Gastroesophageal sphincter (tissue), 4 donors: ENCODE data around the gene PHOX2B. TPM values are rescaled to one million over a fixed set of nuclear protein-coding genes. Genes with fewer than 3 reads are reported as not detected.
"Not testable (repeated sequence)": the region's sequence is repeated elsewhere in the genome, so short reads cannot be mapped to it uniquely, and the experiment has no call there.

Experiments
- ATAC-seq: fragments of 150-250 bp; one replicate; pipeline ENCODE4 v1.9.1; 2016; ENCODE audit warnings: mild to moderate bottlenecking, moderate library complexity
- H3K27ac ChIP-seq, 4 donors: fragments of 200-600 bp; sonication (generic) in 3 of 4; 1 replicate in 3 of 4; 2 replicates in 1 of 4; pipeline ENCODE4 v1.5.1; 2016 to 2019
- H3K27me3 ChIP-seq: fragments of 200-600 bp; sonication (generic); one replicate; pipeline ENCODE4 v1.5.1; 2019
- H3K36me3 ChIP-seq, 2 donors: fragments of 200-600 bp; sonication (generic); one replicate each; pipeline ENCODE4 v1.5.1; 2019; ENCODE audit warnings: control low read depth in 1 of 2
- H3K4me1 ChIP-seq, 3 donors: fragments of 200-600 bp; sonication (generic); 1 replicate in 2 of 3; 2 replicates in 1 of 3; pipeline ENCODE4 v1.5.1; 2016 to 2019; ENCODE audit warnings: control low read depth in 2 of 3
- H3K4me3 ChIP-seq, 2 donors: fragments of 200-600 bp; sonication (generic); one replicate each; pipeline ENCODE4 v1.5.1; 2019; ENCODE audit warnings: mild to moderate bottlenecking in 1 of 2, moderate library complexity in 1 of 2
- H3K9me3 ChIP-seq, 3 donors: fragments of 200-600 bp; sonication (generic); one replicate each; pipeline ENCODE4 v1.5.1; 2017 to 2019; ENCODE audit warnings: control low read depth in 2 of 3
- EP300 ChIP-seq: sonication (generic); formaldehyde crosslinking; IDR thresholded peaks from one replicate; pipeline ENCODE4 v1.6.1; 2017; ENCODE audit warnings: antibody characterized with exemption, mild to moderate bottlenecking
- POLR2A ChIP-seq, 2 donors: fragments of 450-650 bp; IDR thresholded peaks; one replicate each; pipeline ENCODE4 v1.6.1; 2017; ENCODE audit warnings: antibody characterized with exemption in 2 of 2, mild to moderate bottlenecking in 2 of 2, moderate library complexity in 1 of 2
- POLR2AphosphoS5 ChIP-seq: sonication (generic); formaldehyde crosslinking; IDR thresholded peaks from one replicate; pipeline ENCODE4 v1.6.1; 2017; ENCODE audit warnings: antibody characterized with exemption
- WGBS, 2 donors: methylation state at CpG; one replicate each; pipeline ENCODE4 v1.1.5; 2018; ENCODE audit warnings: low coverage in 1 of 2; 5-methylcytosine and 5-hydroxymethylcytosine counted together
- total RNA-seq, 4 donors: library from RNA; depleted of rRNA; stranded (reverse); fragments of >200 nt; gene quantifications; one replicate each; pipeline ENCODE4 v1.1.0, GENCODE V29; 2016
- TF ChIP-seq, protein P1 (sequence below), 4 experiments: fragments of 200-600 bp in 2 of 4; fragments of 450-650 bp in 2 of 4; sonication (generic) in 1 of 4; IDR thresholded peaks; one replicate each; pipeline ENCODE4 v1.5.1; 2017 to 2019; ENCODE audit warnings: antibody characterized with exemption in 4 of 4, mild to moderate bottlenecking in 2 of 4, moderate library complexity in 2 of 4

PHOX2B gene
- total RNA-seq, 4 donors from 2014 or later: 0.67 TPM; not detected in 3

DNA sequence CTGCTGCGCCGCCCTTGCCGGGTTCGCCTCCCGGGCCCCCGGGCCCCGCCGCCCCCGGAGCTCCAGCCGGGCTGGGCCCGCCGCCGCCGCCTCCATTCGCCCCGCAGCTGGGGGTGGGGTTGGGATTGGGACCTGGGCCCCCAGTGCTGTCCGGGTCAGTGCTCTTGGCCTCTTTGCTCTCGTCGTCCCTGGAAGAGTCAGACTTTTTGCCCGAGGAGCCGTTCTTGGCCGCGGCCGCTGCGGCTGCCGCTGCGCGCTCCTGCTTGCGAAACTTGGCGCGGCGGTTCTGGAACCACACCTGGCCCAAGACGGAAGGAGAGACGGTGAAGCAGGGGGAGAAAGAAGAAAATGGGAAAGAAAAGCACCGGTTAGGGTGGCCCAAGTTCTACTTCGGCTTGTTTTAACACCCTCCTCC is 2.5 kb downstream of the PHOX2B start:
- Histone ChIP-seq H3K27ac (no peak overlapping the region), H3K9me3 (peaks cover 0 to 11% (median 0%) of the 10 kb centered on the region in 3 donors), H3K4me3 (no peak overlapping the region), H3K36me3 (no peaks in the 10 kb centered on the region), H3K4me1 (peaks cover 0 to 29% (median 0%) of the 10 kb centered on the region in 3 donors), H3K27me3 (peaks cover 96% of the 10 kb centered on the region)
- no peak for TF ChIP-seq POLR2A (IDR thresholded peaks at IDR 0.05)
- TF ChIP-seq, protein P1, sequence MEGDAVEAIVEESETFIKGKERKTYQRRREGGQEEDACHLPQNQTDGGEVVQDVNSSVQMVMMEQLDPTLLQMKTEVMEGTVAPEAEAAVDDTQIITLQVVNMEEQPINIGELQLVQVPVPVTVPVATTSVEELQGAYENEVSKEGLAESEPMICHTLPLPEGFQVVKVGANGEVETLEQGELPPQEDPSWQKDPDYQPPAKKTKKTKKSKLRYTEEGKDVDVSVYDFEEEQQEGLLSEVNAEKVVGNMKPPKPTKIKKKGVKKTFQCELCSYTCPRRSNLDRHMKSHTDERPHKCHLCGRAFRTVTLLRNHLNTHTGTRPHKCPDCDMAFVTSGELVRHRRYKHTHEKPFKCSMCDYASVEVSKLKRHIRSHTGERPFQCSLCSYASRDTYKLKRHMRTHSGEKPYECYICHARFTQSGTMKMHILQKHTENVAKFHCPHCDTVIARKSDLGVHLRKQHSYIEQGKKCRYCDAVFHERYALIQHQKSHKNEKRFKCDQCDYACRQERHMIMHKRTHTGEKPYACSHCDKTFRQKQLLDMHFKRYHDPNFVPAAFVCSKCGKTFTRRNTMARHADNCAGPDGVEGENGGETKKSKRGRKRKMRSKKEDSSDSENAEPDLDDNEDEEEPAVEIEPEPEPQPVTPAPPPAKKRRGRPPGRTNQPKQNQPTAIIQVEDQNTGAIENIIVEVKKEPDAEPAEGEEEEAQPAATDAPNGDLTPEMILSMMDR (IDR thresholded peaks at IDR 0.05): no peak
- TF ChIP-seq EP300: no peak
- TF ChIP-seq POLR2AphosphoS5: no peak
- 0% methylated on average over 1 to 2 of the region's 36 CpGs for WGBS, 2 donors
- ATAC-seq: no peak

DNA sequence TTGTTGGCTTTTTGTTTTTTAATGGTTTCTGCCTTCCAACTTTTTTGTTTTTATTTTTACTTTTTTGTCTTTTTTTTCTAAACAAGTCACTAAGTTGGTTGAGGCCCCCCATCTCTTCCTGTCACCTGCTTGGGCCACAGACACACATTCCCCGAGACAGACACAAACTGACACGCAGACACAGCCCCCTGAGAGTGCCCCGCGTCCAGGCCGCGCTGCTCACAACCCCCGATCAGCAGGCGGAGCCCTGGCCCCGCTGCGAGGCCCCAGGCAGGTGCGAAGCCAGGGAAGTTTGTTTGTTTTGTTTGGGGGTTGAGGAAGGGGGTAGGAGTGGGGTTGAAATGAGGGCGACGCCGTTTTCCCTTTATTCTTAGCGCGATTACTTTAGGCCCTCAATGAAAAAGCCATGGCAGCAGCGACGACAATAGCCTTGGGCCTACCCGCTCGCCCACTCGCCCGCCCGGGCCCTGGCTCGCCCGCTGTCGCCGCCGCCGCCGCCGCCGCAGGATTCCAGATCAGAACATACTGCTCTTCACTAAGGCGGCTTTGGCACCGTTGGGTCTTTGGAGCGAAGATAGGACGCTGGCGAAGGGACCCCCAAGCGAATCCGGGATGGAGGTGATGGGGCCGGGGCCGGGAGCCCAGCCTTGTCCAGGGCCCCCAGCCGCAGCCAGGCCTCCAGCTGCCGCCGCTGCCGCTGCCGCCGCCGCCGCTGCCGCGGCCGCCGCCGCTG is 3.1 kb downstream of the PHOX2B start:
- 15% methylated on average over 4 of the region's 54 CpGs; no CpG with 5 or more reads in 1 of the 2 donors for WGBS, 2 donors
- Histone ChIP-seq H3K4me3 (no peak overlapping the region), H3K27ac (no peak overlapping the region), H3K36me3 (no peaks in the 10 kb centered on the region), H3K9me3 (peaks cover 0 to 11% (median 0%) of the 10 kb centered on the region in 3 donors), H3K4me1 (peaks cover 0 to 25% (median 0%) of the 10 kb centered on the region in 3 donors), H3K27me3 (peaks cover 95% of the 10 kb centered on the region)
- TF ChIP-seq POLR2A (IDR thresholded peaks at IDR 0.05): no peak
- no peak for TF ChIP-seq EP300
- TF ChIP-seq POLR2AphosphoS5: no peak
- TF ChIP-seq, protein P1 (IDR thresholded peaks at IDR 0.05): no peak
- ATAC-seq: no peak

DNA sequence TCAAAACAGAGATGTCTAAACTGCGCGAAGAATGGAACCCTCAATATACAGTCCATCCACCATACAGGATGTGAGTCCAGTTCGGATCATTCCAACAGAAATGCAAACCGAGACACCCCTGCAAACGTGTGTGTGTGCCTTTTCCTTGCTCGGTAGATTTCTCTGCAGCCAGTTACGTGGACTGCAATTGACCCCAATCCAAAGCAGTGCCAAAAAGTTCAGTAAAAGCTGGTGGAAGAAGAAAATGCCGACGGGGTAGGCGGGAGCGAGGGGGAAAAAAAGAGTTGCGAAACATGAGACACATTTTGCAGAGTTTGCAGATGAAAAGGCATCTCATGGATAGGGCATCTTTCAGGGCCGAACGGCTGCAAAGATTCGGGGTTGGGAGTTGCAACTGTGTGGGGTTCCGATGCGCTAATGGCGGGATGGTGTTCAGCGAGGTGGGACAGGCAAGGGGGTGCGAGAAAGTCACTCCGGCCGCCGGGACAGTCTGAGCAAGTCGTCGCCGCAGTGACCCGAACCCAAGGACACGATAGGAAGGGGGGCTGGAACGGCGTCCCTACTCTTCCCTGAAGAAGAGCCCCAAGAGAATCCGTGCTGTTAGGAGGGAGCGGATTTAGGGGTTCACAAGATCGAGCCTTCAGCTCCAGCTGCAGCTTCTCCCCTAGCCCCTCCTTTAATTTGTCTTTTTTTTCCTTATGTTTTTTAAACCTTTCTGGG is 3.8 kb downstream of the PHOX2B start:
- Histone ChIP-seq H3K36me3 (no peaks in the 10 kb centered on the region), H3K27ac (no peak overlapping the region), H3K4me3 (no peak overlapping the region), H3K9me3 (peaks cover 0 to 11% (median 0%) of the 10 kb centered on the region in 3 donors), H3K4me1 (peaks cover 0 to 25% (median 0%) of the 10 kb centered on the region in 3 donors), H3K27me3 (peaks cover 95% of the 10 kb centered on the region)
- WGBS, 2 donors: 5 to 11% methylated on average over 14 to 22 of the region's 33 CpGs
- TF ChIP-seq POLR2A (IDR thresholded peaks at IDR 0.05): no peak
- TF ChIP-seq EP300: no peak
- TF ChIP-seq, protein P1 (IDR thresholded peaks at IDR 0.05): no peak
- TF ChIP-seq POLR2AphosphoS5: no peak
- no peak for ATAC-seq

DNA sequence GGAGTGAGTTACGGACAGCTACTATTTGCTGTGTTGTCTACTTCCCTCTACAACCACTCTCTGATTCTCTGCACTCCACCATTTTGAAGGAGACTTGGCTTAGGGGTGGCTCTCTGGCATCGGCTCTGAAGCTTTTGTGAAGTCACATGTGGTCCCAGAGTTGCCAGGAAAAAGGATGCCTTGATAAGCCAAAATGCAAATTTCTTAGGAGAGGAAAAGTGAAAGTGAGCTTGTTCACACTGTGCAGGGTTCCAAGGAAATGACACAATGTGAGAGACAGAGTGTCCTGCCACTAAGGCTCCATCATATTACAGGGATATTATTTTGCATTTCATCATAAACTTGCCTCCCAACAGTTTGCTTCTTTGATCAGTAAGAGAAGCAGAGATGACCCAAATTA is 7.2 kb downstream of the PHOX2B start:
- H3K4me1 ChIP-seq: peaks cover 0 to 9% (median 0%) of the 10 kb centered on the region in 3 donors
- no peak overlapping the region for H3K4me3 ChIP-seq
- peaks cover 79% of the 10 kb centered on the region for H3K27me3 ChIP-seq
- 60% methylated on average over 1 of the region's 2 CpGs; no CpG with 5 or more reads in 1 of the 2 donors for WGBS, 2 donors
- TF ChIP-seq EP300 (no peak), POLR2A (IDR thresholded peaks at IDR 0.05) (no peak)
- H3K36me3 ChIP-seq: no peaks in the 10 kb centered on the region
- peaks cover 0 to 11% (median 0%) of the 10 kb centered on the region in 3 donors for H3K9me3 ChIP-seq
- no peak overlapping the region for H3K27ac ChIP-seq
- ATAC-seq: no peak

DNA sequence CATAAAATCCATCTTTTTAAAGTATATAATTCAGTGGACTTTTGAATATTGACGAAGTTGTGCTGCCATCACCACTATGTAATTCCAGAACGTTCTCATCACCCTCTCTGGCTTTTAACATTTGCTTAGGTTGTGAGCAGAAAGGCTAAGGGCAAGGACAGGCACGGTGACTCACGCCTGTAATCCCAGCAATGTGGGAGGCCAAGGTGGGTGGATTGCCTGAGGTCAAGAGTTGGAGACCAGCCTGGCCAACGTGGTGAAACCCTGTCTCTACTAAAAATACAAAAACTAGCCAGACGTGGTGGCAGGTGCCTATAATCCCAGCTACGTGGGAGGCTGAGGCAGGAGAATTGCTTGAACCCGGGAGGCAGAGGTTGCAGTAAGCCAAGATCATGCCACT is 11.0 kb downstream of the PHOX2B start:
- H3K9me3 ChIP-seq, H3K4me3 ChIP-seq, H3K27ac ChIP-seq, H3K4me1 ChIP-seq, H3K36me3 ChIP-seq, ATAC-seq: not testable (repeated sequence)
- 66 to 74% methylated on average over 4 to 6 of the region's 8 CpGs for WGBS, 2 donors
- peaks cover 57% of the 10 kb centered on the region for H3K27me3 ChIP-seq
